ENCODE data around the gene CENATAC. TPM values are rescaled to one million over a fixed set of nuclear protein-coding genes. Genes with fewer than 3 reads are reported as not detected.

The CENATAC gene
- total and polyA plus RNA-seq, 4 donors = 6.0 to 33.6 (median 13.2) TPM

DNA sequence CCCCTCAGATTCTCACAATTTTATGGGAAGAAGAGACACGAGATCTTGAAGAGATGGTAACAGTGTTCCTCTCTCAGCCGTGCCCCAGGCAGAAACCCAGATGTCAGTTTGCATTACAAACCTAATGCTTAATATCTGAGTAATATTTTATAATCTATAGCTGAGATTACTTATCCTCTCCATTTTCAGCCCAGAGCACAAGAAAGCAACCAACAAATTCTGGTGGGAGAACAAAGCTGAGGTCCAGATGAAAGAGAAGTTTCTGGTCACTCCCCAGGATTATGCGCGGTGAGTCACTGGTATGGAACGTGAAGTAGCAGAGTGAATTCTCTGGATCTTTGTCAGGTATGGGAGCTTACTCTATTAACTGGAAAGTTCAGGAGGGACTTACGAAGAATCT is 884 bp downstream of the CENATAC start:
- DNase-seq (ENCODE audit: low spot score) = no peak
- no peaks in the 10 kb centered on the region for H3K9me3 ChIP-seq (ENCODE audit: control insufficient read depth in 4 of 4, low read length in 3 of 4)
- no peaks in the 10 kb centered on the region for H3K27me3 ChIP-seq (ENCODE audit: control insufficient read depth in 4 of 4, insufficient read depth in 4 of 4, low read length in 3 of 4)
- TF ChIP-seq MAX (IDR thresholded peaks at IDR 0.05) = no peak
- TF ChIP-seq ATF3 (IDR thresholded peaks at IDR 0.05) = no peak
- TF ChIP-seq FOXA2 (IDR thresholded peaks at IDR 0.05) = no peak
- TF ChIP-seq FOXA1 (IDR thresholded peaks at IDR 0.05) = no peak
- TF ChIP-seq RAD21 (IDR thresholded peaks at IDR 0.05) = no peak
- no peak for TF ChIP-seq TAF1 (conservative IDR thresholded peaks at IDR 0.05)
- no peak for TF ChIP-seq YY1 (IDR thresholded peaks at IDR 0.05)
- TF ChIP-seq, protein P1, sequence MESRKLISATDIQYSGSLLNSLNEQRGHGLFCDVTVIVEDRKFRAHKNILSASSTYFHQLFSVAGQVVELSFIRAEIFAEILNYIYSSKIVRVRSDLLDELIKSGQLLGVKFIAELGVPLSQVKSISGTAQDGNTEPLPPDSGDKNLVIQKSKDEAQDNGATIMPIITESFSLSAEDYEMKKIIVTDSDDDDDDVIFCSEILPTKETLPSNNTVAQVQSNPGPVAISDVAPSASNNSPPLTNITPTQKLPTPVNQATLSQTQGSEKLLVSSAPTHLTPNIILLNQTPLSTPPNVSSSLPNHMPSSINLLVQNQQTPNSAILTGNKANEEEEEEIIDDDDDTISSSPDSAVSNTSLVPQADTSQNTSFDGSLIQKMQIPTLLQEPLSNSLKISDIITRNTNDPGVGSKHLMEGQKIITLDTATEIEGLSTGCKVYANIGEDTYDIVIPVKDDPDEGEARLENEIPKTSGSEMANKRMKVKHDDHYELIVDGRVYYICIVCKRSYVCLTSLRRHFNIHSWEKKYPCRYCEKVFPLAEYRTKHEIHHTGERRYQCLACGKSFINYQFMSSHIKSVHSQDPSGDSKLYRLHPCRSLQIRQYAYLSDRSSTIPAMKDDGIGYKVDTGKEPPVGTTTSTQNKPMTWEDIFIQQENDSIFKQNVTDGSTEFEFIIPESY (IDR thresholded peaks at IDR 0.05) = no peak
- TF ChIP-seq NR2F2 (IDR thresholded peaks at IDR 0.05) = no peak
- no peak for TF ChIP-seq HNF4A (conservative IDR thresholded peaks at IDR 0.05)
- TF ChIP-seq GABPA (IDR thresholded peaks at IDR 0.05 in 1 of 2, conservative IDR thresholded peaks at IDR 0.05 in 1 of 2) = no peak
- TF ChIP-seq, protein P2, sequence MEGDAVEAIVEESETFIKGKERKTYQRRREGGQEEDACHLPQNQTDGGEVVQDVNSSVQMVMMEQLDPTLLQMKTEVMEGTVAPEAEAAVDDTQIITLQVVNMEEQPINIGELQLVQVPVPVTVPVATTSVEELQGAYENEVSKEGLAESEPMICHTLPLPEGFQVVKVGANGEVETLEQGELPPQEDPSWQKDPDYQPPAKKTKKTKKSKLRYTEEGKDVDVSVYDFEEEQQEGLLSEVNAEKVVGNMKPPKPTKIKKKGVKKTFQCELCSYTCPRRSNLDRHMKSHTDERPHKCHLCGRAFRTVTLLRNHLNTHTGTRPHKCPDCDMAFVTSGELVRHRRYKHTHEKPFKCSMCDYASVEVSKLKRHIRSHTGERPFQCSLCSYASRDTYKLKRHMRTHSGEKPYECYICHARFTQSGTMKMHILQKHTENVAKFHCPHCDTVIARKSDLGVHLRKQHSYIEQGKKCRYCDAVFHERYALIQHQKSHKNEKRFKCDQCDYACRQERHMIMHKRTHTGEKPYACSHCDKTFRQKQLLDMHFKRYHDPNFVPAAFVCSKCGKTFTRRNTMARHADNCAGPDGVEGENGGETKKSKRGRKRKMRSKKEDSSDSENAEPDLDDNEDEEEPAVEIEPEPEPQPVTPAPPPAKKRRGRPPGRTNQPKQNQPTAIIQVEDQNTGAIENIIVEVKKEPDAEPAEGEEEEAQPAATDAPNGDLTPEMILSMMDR (IDR thresholded peaks at IDR 0.05; ENCODE audit: low read depth, low read length, missing input control) = no peak
- no peak for TF ChIP-seq SP1 (IDR thresholded peaks at IDR 0.05)
- no peak for TF ChIP-seq RXRA (IDR thresholded peaks at IDR 0.05)
- no peak for TF ChIP-seq HNF4G (IDR thresholded peaks at IDR 0.05)
- no peak overlapping the region for H3K27ac ChIP-seq (ENCODE audit: low read depth in 1 of 2, low read length in 2 of 2)
- 74% methylated on average over 6 of the region's 6 CpGs for WGBS
- H3K4me3 ChIP-seq (ENCODE audit: low read depth in 1 of 3, low read length in 3 of 3) = peak overlapping the region in 2 of 3 donors; percentile 91 to 93
- peak overlapping the region; percentile 21 to 77 for H3K9ac ChIP-seq (ENCODE audit: low read depth in 1 of 2, low read length in 2 of 2)
- H3K4me1 ChIP-seq (ENCODE audit: control insufficient read depth in 4 of 4, insufficient read depth in 4 of 4, low read length in 3 of 4) = peaks cover 1 to 21% (median 20%) of the 10 kb centered on the region in 4 donors
- peaks cover 0 to 15% (median 12%) of the 10 kb centered on the region in 4 donors for H3K36me3 ChIP-seq (ENCODE audit: control insufficient read depth in 4 of 4, insufficient read depth in 3 of 4, low read depth in 1 of 4, low read length in 3 of 4)

DNA sequence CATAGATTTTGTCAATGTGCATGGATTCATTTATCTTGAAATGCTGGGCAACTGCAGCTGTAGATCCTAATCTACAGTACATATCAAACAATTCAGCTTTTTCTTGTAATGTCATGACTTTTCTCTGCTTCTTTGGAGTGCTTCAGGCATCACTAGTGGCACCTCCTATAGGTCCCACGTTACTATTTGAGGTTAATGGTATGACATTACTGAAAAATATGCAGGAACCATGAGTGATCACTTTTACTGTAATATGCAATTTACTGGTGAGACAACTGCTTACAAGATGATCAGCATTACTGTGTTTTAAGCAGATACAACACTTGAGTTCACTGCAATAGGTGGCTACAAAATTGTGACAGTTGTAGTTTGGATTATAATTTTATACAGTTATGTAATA is 3.0 kb downstream of the CENATAC start:
- no peaks in the 10 kb centered on the region for H3K27me3 ChIP-seq (ENCODE audit: control insufficient read depth in 4 of 4, insufficient read depth in 4 of 4, low read length in 3 of 4)
- peaks cover 0 to 19% (median 15%) of the 10 kb centered on the region in 4 donors for H3K36me3 ChIP-seq (ENCODE audit: control insufficient read depth in 4 of 4, insufficient read depth in 3 of 4, low read depth in 1 of 4, low read length in 3 of 4)
- peaks cover 1 to 21% (median 20%) of the 10 kb centered on the region in 4 donors for H3K4me1 ChIP-seq (ENCODE audit: control insufficient read depth in 4 of 4, insufficient read depth in 4 of 4, low read length in 3 of 4)
- H3K9me3 ChIP-seq (ENCODE audit: control insufficient read depth in 4 of 4, low read length in 3 of 4) = no peaks in the 10 kb centered on the region
- TF ChIP-seq ATF3 (IDR thresholded peaks at IDR 0.05) (no peak), FOXA1 (IDR thresholded peaks at IDR 0.05) (no peak), JUND (IDR thresholded peaks at IDR 0.05) (no peak), SP1 (IDR thresholded peaks at IDR 0.05) (no peak), HNF4G (IDR thresholded peaks at IDR 0.05) (no peak)
- TF ChIP-seq, protein P2 (IDR thresholded peaks at IDR 0.05; ENCODE audit: low read depth, low read length, missing input control) = no peak
- DNase-seq (ENCODE audit: low spot score) = no peak
- H3K4me3 ChIP-seq (ENCODE audit: low read depth in 1 of 3, low read length in 3 of 3) = no peak overlapping the region
- no peak overlapping the region for H3K9ac ChIP-seq (ENCODE audit: low read depth in 1 of 2, low read length in 2 of 2)
- WGBS = 92% methylated on average over 1 of the region's 1 CpG
- H3K27ac ChIP-seq (ENCODE audit: low read depth in 1 of 2, low read length in 2 of 2) = no peak overlapping the region

Measured in liver (tissue), 9 donors.